Activated CD8-positive, alpha-beta memory T cell treated with anti-CD3 and anti-CD28 coated beads for 4 hours (primary cell): ENCODE results near the gene PDILT.
"Not testable (repeated sequence)": the region's sequence is repeated elsewhere in the genome, so short reads cannot be mapped to it uniquely, and the experiment has no call there.

Source experiments
- DNase-seq, 2 donors: peaks; one replicate each; pipeline ENCODE4 v3.0.0-alpha.2; 2020; ENCODE audit warnings: low read depth in 2 of 2

The PDILT gene, protein sequence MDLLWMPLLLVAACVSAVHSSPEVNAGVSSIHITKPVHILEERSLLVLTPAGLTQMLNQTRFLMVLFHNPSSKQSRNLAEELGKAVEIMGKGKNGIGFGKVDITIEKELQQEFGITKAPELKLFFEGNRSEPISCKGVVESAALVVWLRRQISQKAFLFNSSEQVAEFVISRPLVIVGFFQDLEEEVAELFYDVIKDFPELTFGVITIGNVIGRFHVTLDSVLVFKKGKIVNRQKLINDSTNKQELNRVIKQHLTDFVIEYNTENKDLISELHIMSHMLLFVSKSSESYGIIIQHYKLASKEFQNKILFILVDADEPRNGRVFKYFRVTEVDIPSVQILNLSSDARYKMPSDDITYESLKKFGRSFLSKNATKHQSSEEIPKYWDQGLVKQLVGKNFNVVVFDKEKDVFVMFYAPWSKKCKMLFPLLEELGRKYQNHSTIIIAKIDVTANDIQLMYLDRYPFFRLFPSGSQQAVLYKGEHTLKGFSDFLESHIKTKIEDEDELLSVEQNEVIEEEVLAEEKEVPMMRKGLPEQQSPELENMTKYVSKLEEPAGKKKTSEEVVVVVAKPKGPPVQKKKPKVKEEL

GRCh38 chr16:20404637-20405036 is at the start of gene PDILT:
Gene PDILT, minus strand, starts transcription at chr16:20404737. Its CDS starts 5,437 bp downstream, at chr16:20399300.
- no peak for DNase-seq

GRCh38 chr16:20453633-20454032 is 49.1 kb upstream of the PDILT start:
- not testable (repeated sequence) for DNase-seq

DNA sequence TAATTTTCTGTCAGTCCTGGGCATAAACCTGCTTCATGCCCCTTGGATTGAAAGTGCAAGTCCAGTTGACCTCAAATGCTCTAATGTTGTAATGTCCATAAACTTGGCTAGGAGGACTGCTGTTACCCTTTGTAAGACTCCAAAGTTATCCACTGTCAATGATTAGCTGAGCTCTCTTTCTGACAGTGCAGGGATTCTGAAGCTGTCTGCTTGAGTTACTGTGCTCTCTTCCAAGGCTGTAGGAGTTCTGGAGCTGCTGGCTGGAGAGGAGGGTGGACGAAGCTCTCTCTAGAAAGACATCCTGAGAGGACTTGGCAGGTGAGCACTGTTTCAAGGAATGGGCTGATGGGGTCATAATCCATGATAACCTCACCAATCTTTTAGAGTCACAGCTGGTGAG is 46.8 kb upstream of the PDILT start, which contains the start of gene ACSM2A:
Gene ACSM2A, plus strand, starts transcription at position 158 of the 400 bp plus-strand sequence. CDS start 8,594 bp downstream, outside the sequence.
- DNase-seq: not testable (repeated sequence)

- DNase-seq: not testable (repeated sequence)
These were observed 42.3 kb upstream of the PDILT start for GRCh38 chr16:20446652-20447393.

DNA sequence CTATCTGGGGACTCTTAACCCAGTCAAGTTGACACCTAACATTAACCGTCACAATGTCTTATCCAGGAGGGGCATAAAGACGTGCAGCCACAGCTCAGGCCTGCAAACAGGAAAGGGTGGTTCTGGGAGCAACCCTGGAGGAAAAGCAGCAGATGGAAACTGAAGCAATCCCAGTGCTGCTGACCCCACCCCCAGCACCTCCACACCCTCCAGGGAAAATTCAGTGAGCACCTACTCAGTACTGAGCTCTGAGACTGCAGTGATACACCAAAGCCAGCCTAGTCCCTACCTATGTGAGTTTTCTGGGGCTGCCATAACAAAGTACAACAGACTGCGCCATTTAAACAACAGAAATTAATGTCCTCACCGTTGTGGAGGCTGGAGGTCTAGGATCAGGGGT is 37.3 kb upstream of the PDILT start:
- DNase-seq: not testable (repeated sequence)

DNA sequence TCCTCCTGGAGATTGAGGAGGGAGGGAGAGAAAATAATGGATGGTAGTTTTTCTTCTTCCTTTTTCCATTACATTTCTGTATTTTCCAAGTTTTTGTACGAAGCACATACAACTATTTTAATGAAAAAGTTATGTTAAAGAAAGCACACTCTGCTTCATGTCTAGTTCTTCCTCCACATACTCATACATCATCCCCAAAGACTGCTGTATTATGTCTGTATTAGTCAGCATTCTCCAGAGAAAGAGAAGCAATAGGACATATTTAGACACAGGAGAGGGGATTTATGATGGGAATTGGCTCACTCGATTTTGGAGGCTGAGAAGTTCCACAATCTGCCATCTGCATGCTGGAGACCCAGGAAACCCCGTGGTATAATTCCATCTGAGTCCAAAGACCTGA is 36.7 kb upstream of the PDILT start:
- no peak for DNase-seq

DNA sequence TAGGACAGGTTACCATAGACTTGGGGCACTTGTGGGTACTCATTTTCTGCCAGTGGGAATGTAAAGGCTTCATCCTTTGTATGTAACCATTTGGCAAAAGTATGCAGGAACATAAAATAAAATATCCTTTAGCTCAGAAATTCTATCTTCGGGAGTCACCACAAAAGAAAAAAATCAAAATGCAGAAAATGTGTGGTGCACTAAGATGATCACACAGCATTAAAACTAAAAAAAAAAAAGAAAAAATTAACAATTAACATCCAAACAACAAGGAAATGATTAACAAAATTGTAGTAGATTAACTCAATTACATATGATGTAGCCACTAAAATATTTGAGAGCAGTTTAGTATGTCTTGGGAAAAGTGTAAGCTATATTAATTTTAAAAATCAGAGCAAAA is 36.2 kb upstream of the PDILT start:
- DNase-seq: not testable (repeated sequence)

- not testable (repeated sequence) for DNase-seq
These were observed 35.3 kb upstream of the PDILT start for GRCh38 chr16:20439820-20440231.

DNA sequence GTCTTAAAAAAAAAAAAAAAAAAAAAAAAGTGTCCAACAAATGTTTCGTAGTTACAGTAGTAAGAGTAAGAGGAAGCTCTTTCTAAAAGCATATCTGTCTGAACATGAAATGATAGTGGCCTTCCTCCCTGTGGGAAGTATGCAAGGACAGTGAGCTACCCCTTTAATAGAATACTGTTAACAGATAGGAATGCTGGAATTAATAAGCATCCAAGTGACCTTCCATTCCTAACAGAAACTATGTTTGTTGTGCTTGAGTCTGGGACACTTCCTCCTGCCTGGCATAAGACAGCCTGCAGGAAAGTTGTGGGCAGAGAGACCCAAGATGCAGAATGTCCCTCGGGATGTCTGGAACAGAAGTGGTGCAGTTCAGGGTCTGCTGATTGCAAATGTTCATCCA is 34.4 kb upstream of the PDILT start:
- not testable (repeated sequence) for DNase-seq

GRCh38 chr16:20430948-20431347 is 26.4 kb upstream of the PDILT start:
- DNase-seq: no peak

DNA sequence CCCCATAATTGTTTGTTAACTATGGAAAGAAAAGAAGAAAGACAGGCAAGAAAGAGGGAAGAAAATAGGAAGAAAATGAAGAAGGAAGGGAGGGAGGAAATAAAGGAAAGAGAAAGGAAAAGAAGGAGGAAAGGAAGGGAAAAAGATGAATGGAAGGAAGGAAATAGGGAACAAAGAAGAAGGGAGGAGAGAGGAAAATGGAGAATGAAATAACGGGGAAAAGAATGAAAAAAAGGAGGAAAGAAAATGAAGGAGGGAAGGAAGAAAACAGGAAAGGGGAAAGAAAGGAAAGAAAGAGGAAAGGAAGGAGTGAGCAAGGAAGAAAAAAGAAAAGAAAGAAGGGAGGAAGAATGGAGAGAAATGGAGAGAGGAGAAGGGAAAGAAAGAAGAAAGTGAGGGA is 25.9 kb upstream of the PDILT start:
- DNase-seq: not testable (repeated sequence)

- DNase-seq: not testable (repeated sequence)
These were observed 25.0 kb upstream of the PDILT start for GRCh38 chr16:20429499-20429898.

GRCh38 chr16:20427401-20427797 is 22.9 kb upstream of the PDILT start:
- DNase-seq: not testable (repeated sequence)

DNA sequence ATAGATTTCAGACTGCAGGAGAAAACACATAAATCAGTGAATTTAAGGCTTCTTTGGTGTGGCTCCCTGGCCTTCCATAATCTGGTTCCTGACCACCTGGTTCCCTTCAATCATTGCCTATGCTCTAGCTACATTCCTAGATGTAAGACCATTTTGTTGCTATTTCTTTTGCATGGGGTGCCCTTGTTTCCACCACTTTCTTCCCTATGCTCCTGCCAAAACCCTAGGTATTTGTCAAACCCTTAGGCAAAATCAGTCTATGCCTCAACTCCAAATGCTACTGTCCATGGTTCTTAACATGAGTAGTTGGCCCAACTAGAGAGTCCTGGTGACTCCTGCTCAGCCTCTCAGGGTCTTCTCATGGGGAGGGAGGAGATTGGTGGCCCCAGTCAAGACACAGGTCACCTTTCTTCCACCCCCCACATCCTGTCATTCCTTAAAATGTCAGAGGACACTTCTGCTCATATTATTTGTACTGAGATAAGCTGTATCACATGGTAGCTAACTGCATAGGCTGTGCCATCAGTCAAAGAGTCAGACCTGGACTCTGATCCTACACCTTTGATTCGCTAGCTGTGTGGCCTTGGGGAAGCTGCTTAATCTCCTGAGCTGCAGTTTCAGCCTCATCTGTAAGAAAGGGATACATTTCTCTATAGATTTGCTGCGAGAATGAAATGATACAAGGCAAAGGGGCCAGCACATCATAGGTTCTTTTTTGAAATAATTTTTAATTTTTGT is 19.8 kb upstream of the PDILT start:
- DNase-seq: no peak

DNA sequence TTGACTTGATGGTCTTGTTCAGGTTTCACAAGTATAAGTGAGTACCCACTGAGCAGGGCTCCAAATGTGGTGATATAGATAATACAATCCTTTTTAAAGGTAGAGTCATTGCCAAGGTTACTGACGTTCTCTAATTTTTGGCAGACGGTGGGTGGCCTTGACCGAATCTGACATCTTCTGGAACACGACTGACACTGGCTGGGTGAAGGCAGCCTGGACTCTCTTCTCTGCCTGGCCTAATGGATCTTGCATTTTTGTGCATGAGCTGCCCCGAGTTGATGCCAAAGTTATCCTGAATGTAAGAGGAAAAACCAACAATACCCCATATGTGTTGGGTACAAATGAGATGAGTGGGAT is 19.2 kb upstream of the PDILT start:
- DNase-seq: not testable (repeated sequence)

GRCh38 chr16:20421748-20422147 is 17.2 kb upstream of the PDILT start:
- not testable (repeated sequence) for DNase-seq

DNA sequence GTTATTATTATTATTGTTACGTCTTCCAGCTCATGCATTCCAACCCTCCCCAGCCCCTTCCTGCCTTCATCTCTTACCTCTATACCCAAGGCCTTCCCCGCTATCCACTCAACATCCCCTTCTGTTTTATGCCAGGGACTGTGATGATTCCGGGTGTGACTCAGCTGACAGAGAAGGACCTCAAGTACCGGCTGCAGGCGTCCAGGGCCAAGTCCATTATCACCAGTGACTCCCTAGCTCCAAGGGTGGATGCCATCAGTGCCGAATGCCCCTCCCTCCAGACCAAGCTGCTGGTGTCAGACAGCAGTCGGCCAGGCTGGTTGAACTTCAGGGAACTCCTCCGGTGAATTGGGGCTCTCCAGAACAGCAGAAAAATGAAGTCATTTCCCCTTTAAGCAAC is 14.6 kb upstream of the PDILT start:
- not testable (repeated sequence) for DNase-seq

- DNase-seq: no peak
These were observed 11.0 kb upstream of the PDILT start for GRCh38 chr16:20415541-20415940.

DNA sequence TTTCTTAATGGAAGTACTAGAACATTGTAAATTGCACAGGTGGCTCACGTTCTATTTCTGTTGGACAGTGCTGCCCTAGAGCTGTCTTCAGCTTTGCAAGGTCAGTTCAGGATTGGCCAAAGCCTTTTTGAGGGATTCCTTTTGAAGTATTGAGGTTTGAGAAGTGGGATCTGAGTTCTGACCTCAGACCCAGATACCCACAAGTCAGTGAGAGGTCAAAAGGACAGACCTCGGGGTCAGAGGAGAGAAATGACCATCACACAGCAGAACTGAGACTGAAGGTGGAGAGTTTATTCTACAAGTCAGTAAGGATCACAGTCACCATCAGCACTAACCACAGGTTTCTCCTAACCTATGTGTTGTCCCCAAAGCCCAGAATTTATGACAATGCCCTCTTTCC is 6.5 kb upstream of the PDILT start:
- DNase-seq: no peak

DNA sequence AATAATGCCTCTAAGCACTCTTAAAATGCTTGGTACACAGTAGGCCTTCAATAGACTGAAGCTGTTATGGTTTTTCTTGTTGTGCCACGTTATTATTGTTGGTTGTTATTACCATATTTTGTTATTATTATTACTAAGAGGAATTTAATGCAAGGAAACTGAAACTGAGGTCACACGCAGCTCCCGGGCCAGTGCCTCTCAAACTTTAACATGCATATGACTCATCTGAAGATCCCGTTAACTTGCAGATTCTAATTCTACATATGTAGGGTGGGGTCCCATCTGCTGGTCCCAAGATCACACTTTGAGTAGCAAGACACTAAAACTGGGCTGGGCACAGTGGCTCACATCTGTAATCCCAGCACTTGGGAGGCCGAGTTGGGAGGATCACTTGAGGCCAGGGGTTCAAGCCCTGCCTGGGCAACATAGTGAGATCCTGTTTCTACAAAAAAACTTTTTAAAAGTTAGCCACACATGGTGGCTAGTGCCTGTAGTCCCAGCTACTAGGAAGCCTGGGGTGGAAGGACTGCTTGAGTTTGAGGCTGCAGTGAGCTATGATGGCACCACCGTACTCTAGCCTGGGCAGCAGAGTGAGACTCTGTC is 5.7 kb upstream of the PDILT start:
- no peak for DNase-seq

DNA sequence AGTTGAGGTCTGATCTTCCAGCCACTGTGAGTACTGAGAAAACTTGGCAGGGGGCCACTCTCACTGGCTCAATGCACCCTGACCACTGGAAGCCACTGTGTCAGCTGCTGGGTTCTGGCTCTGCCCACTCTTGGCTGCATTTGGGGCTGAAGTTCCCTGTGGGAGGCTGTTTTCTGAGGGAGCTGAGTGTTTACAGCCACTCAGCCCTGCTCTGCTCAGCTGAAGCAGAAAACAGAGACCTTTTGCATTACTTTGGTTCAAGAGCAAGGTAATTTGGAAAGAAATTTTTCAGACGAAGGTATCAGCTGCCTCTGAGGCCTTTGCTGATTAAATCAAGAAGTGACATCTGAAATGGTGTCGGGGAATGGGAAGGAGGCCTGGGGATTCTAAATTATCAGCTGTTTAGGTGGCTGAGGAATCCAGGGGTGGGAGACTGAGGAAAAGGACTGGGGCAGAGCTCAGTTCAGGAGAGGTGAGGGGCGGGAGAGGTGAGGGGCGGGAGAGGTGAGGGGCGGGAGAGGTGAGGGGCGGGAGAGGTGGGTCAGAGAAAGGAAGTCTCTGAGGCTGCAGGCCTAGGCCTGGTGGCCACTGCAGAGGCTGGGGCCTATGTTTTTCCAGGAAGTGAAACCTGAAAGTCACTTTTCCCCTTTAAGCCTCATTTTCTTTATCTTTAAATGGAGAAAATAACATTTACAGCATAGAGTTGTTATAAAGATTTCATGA is 5.0 kb upstream of the PDILT start, which contains the start of gene ACSM5:
Gene ACSM5, plus strand, starts transcription at position 137 of the 723 bp plus-strand sequence. CDS start 1,951 bp downstream, outside the sequence.
- no peak for DNase-seq
